Endometrium (tissue), 2 donors: Measurements from ENCODE around the gene DMRT3.

Experiments used
- FAIRE-seq: peaks from 2 replicates; lab custom pipeline; 2012; peaks lifted over from hg19 to GRCh38; lab: Jason Lieb, UNC
- donor health status: control.
- donor health status: control.

DMRT3 gene, protein sequence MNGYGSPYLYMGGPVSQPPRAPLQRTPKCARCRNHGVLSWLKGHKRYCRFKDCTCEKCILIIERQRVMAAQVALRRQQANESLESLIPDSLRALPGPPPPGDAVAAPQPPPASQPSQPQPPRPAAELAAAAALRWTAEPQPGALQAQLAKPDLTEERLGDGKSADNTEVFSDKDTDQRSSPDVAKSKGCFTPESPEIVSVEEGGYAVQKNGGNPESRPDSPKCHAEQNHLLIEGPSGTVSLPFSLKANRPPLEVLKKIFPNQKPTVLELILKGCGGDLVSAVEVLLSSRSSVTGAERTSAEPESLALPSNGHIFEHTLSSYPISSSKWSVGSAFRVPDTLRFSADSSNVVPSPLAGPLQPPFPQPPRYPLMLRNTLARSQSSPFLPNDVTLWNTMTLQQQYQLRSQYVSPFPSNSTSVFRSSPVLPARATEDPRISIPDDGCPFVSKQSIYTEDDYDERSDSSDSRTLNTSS

DNA sequence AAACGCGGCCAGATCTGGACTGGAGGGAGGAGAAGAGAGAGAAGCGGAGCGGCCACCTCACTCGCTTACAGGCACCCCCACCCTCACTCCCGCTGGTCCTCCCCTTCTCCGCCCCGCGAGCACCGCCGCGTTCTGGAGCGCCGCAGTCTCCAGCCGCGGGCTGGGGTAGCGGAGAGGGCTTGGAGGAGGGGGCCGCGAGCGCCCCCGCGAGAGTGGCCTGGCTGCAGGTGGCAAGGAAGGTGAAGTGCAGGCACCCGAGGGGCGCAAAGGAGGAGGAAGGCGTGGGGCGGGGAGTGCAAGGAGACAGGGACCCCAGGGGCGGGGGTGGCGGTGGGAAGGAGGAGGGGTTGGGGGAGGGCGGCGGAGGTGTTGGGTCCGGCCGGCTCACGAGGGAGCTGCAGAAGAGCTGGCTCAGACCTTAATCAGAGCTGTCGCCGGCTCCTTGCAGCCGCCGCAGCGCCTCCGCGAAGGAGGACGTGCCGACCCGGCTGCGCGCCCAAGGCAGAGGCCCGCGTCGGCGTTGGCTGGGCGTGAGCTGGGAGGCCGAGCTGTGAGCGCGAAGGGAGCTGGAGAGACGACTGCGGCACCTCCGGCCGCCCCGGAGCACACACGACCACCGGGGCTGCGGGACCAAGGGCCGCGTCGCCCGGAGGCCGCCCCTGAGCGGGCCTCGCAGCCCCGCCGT lies at the start of gene DMRT3:
Gene DMRT3, plus strand, starts transcription at position 398 of the 685 bp plus-strand sequence. CDS start 347 bp downstream, outside the sequence.
- FAIRE-seq: no peak

DNA sequence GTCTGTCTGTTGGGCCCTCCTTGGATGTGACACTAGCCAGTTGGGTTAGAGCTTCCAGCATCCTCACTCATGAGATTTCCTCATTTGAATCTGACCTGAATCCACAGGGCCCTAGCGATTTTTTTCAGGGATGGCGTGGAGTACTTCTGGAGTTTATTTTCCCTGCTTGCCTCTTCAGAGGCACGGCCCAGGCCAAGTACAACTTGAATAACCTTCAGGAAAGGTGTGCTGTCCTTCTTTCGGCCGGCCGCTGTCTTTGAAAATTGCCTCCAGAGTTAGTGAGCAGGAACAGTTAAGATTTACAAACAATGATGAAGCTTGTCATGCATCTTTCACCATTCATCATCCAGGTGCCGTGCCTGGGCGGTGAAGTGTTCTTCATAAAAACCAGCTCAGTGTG lies 49.5 kb upstream of the DMRT3 start:
- no peak for FAIRE-seq

DNA sequence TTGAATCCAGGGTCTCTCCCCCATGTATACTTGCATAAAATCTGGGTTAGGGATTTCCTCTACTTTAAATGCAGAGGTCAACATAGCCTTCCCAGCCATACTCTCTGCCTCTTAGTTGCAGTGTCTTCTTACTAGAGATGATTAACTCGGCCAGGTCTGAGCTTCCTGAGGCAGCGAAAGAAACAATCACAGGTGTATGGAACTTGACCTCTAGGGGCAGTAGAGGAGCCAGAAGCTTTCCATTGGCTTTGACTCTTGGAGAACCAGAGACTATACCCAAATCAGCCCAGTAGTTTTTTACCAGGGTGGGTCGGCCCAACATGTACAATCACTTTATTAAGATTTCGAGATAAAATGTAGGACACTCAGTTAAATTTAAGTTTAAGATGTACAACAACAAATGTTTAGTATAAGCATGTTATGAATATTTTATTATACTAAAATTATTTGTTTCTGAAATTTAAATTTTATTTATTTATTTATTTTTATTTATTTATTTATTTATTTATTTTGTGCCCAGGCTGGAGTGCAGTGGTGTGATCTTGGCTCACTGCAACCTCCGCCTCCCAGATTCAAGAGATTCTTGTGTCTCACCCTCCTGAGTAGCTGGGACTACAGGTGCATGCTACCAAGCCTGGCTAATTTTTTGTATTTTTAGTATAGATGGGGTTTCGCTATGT lies 48.0 kb upstream of the DMRT3 start:
- FAIRE-seq: no peak

DNA sequence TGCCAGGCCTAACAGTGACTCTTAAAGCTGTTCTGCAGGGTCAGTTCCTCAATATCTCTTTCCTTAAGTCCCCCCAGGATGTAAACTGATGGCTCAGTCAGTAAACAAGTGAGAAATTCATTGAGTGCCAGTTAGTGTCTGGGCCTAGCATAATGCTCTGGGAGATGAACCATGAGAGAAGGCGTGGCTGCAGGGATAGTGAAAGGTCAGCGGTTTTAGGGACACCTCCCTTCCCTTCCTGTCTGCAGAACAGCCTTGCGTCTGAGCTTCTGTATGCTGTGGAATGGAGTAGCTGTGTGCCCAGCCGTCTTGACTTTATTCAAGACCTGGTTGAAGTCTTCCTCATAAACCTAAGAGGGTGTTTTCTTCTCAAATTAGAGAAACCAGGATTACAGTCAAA lies 46.7 kb upstream of the DMRT3 start:
- FAIRE-seq: no peak

DNA sequence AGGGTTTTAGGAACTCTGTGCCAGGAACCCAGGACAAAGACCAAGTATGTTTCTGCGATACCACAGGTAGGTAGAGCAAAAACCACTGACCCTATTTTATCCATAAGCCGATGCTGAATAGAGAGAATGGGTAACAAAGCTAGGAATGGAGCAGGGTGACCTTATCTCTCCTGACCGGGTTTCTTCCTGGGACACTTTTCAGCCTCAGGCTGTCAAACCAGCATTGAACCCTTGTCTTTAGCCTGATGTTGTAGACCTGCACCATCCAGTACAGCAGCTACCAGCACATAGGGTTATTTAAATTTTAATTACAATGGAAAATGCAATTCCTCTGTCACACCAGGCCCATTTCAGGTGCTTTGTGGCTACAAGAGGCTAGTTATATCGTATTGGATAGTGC lies 43.1 kb upstream of the DMRT3 start:
- no peak for FAIRE-seq

DNA sequence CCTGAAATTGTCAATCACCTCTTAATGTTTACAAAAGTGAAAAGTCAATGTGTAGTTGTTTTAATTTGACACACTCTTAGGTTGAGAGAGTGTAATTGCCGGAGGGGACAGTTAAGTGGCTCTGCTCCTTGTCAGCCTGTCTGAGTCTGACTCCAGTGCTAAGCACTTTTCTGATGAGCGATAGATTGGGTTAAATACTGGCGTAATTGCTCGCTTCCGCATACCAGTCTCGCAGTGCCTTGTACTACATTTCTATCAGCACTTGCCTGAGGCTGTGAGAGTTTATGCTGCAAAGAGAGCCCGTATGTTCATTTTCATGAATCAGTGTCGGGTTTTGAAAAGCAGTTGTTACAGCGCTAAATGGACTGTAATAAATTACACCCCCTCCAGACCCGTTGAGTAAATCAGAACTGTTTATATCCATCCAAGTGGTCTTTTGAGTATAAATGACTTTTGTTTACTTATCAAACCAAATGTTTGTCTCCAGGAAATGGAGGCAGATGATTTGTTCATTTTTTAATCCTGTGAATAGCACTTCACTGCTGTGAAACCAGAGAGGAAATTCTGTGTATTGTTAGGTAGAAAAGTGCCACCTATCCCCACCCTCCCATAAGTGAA lies 41.0 kb upstream of the DMRT3 start:
- no peak for FAIRE-seq

DNA sequence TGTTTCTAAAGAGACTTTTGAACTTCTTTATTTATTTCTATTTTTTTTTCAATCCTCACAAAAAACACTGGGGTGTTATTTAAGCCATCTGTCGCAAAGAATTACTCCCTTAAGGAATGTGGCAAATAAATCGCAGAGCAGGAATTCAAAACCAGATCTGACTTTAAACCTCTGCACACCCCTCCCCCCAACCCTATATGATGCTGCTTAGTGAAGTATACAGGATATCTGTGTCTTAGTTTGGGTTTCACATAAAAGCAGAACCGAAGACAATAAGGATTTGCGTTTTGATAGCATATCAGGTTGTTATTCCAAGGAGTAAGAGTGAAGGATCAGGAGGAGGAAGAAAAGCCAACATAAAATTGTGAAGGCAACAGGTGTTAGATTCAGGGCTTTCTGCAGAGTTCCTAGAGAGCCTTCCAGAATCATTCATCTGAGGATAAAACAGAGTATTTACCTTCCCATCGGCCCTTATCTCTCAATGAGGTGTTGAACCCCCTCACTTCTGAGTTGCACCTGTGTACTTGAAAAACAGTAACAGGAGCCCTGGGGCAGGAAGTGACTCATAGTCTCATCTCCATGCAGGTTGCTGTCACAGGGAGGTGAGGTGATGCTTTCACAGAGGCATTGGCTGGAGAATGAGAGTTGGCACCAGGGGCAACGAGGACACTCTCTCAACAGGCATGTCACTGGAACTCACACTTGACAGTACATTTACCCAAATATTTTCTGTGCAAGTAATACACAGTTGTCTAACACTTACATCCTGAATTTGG lies 33.5 kb upstream of the DMRT3 start:
- no peak for FAIRE-seq

DNA sequence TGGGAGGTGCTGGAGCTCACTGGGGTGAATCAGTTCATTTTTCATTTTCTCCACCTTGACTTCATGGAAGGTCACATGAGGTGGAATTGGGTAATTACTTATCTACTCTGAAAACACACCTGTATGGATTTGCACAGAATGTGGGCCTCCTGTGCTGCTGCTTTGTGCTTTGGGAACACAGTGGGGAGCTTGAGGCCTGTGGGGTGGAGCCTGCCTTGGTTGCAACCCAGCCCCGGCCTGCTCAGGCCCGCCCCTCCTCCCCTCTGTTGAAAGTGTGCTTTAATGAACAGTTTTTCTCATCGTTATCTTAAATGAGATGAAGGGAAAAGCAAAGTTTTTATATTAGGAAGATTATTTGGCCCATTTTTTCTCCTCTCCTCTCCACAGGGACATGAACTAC lies 28.5 kb upstream of the DMRT3 start:
- no peak for FAIRE-seq

DNA sequence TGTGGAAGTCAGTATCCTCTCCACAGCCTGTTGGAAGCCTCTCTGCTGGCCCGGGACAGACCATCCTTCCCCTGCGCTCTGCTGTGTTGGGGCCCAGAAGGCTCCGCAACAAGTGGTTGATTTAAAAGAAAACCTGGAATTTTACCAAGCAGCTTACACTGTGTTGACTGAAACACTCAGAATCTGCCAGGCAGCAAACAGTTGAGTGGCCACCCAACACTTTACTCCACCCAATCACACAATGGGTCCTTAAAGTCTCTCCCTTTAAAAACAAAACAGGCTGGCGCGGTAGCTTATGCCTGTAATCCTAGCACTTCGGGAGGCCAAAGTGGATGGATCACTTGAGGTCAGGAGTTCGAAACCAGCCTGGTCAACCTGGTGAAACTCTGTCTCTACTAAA lies 28.0 kb upstream of the DMRT3 start:
- FAIRE-seq: no peak

DNA sequence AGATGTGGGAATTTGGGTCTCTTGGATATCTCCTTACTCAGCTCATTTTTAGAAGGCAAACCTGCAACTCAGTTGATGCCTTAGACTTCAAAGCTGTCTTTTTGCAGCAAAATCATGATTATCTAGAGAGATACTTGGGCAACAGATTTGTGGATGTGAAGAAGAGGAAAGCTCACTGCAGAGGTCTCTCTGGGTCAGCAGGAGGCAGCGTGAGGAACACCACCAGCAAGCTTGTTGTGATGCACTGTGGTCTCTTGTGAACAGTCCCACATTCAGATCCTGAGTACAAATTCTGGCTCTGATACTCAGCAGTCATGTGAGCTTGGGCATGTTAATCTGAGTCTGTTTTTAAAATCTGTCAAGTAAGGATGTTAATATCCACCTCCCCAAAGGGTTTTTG lies 26.3 kb upstream of the DMRT3 start:
- FAIRE-seq: no peak

DNA sequence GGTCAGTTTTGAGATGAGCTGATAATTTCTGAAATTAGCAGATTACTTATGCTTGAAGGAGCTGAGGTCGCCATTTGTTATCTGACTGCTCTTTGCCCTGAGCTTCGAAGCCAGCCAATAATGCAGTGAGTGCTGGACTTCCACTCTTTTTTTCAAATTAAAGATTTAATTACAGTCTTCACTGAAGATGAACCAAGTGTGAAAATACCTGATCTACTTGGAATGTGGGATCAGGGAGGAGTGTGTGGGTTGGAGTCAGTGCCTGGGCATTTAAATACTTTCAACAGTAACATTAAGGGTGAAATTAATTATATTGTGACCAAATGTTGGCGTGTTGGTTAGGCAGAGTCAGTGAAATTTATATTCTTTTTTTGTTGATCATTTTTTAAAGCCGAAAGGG lies 23.9 kb upstream of the DMRT3 start:
- FAIRE-seq: no peak

DNA sequence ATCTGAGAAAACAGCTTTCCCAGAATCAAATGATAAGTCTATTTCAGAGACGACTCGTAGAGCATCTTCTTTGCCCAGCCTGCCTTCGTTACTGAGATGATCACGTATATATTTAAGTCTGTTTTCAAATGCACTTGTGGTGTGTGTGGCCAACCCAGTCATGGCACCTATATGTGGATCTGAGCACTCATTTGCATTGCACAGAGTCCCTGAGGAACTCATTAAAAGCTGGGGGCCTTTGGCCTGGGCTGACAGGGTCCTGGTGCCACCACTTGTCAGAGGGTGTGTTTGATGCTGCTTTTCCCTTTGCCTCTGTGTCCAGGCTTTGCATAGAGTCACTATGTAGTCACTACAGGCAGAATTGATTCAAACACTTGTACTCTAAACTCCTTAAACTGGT lies 17.4 kb upstream of the DMRT3 start:
- no peak for FAIRE-seq

DNA sequence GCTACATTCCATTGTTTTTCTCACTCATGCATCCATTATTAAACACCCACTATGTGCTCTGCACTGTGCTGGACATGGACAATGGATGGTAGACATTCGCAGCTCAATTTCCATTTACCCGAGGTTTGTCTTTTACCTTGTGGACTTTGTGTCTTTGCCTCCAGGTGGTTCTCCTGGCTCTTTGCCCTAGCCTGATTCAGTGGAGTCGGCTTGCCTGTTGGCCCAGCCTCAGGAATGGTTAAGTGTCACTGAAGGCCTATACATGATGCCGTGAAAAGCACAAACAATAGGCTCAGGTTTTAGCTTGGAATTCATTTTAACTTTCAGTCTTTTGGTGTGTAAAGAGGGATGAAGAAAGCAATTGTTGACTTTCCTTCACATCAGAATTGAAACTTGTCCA lies 16.5 kb upstream of the DMRT3 start:
- no peak for FAIRE-seq

DNA sequence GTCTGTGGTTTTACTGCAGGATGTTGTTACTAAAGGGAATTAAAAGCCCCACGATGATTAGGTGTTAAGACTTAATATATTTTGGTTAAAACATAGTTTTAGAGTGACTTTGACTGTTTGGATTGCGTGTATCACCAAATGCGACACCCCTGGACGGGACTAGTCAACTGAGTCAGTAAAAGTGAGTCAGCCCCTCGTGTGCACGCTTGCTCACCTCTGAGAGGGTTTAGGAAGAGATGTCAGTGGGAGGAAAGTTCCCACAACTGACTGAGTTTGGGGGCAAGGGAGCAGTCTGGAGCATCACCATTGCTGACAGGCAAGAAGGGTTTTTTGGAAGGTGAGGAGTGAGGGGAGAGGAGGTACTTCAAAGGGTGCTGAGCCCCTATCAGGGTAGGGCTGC lies 14.4 kb upstream of the DMRT3 start:
- no peak for FAIRE-seq

DNA sequence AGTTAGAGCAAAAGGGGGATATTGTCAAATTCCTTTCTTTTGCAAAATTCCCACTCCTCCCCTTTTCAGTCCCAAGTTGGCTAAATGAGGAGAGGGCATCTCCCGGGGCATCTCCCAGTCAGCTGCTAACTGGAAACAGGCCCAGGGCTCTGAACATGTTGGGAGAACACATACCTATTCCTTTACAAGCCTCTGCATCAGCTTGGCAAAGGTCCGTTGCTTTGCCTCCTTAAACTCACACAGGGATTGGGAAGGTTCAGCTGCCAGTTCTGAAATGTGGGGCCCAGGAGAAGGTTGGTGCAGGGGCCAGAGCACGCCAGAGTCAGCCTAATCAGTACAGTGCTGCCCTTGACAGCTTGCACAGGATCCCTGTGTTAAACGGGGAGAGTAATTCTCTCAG lies 11.0 kb upstream of the DMRT3 start:
- FAIRE-seq: no peak

DNA sequence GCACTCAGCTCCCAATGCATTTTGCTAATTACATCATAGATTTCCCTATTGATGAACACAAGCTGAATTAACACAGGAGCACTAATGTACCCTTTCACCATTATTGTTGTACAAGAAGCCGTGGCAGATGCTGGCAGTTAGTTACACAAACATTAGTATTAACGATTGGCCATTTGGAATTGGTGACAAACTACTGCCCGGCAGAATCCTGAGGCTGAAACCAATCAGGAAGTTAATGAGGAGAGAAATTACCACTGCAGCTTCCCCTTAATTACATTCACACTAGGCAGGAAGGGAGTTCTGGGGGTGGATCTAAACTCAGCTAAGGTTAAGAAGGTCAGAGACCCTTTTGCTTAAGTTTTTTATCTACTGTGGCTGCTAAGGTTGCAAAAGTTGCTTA lies 9.6 kb upstream of the DMRT3 start:
- FAIRE-seq: no peak

DNA sequence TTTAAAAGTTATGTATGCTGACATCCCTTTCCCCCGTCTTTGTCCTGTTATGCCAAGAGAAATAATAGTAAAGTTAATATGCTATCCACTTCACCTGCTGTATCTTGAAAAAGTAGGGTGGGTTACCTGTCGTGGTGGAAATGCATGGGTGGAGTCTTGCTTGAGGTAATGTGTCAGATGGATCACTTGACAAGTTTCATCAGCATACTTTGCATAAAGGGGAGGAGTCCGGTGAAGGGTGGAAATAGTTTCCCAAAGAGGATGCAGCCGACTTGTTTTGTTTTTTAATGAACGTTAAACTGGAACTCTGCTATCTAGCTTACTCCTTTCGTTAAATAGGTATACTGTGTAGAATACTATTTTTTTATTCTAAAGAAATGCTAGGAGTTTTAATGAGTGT lies 9.0 kb upstream of the DMRT3 start:
- FAIRE-seq: no peak

DNA sequence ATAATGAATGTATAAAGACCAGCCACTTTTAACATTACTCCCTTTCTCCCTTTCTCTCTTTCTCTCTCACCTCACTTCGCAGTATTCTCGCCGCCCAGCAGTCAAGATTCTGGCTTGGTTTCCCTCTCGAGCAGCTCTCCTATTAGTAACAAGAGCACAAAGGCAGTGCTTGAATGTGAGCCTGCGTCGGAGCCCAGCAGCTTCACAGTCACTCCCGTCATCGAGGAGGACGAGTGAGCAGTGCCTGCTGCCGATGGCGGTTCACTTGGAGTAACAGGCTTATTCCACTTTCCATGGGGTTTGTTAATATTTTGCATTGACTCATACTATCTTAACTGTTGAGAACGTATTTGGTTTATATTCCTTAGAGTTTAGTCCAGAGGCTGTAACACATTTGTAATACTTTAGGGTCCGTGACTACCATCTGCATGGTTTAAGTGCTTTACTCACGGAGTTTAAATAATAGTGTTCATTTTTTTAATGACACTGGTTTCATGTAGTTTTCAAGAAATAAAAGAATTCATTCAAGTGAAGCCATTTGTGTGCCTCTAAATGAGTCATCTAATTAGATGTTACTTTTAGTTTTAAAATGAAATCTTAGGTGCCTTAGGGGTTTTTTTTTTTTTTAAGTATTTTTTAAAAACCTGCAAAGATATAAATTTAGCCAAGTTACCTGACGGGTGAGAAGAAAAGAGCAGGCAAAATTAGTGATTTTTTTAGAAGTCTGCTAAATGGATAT lies 8.4 kb upstream of the DMRT3 start:
- no peak for FAIRE-seq

DNA sequence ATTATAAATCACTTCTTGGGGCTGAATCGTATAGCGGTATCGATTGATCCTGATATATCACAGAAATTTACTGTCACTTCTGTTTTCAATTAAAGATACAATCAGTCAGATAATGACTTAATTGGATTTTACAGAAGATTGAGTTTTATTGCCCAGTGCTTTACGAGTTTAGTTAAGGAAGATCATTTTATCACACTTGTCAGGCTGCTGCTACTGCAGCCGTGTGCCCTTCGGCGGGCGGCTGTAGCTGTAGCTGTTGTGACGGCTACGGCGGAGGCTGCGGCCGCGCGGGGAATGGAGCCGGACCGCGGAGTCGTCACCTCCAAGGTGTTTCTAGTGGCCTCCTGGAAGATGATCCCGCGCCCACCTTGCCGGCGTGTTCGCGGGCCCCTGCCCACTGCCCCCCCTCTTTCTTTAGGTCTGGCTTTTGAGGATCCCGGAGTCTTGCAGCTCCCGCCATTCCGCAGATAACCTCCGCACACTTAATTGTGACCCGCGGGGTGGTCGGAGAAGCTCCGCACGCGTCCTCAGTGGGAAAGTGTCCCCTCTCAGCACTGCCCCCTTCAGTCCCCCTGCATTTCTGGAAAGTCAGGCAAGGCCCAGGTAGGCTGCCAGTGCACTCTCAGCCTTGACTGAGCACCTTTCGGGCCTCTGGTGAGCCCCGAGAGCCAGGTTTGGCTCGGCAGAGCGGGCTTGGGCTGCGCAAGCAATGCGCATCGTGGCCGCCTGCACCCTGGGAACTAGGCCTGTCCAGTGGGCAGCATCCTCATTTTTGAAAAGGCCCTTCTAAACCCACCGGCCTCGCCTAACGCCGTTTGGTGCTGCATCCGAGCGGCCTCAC lies 6.9 kb upstream of the DMRT3 start:
- FAIRE-seq: no peak
